HG03432 (cell line): ENCODE measurements around the gene TTC9C.
"Not testable (repeated sequence)": the region's sequence is repeated elsewhere in the genome, so short reads cannot be mapped to it uniquely, and the experiment has no call there.

Source experiments
- ATAC-seq: cut with Tn5 transposase; IDR thresholded peaks from one replicate; pipeline ENCODE4 v1.9.1; 2021; ENCODE audit warnings: mild to moderate bottlenecking, moderate library complexity; ENCODE audit not compliant: unreplicated experiment

TTC9C gene

GRCh38 chr11:62749931-62750330 is 21.6 kb downstream of the TTC9C start:
- not testable (repeated sequence) for ATAC-seq

DNA sequence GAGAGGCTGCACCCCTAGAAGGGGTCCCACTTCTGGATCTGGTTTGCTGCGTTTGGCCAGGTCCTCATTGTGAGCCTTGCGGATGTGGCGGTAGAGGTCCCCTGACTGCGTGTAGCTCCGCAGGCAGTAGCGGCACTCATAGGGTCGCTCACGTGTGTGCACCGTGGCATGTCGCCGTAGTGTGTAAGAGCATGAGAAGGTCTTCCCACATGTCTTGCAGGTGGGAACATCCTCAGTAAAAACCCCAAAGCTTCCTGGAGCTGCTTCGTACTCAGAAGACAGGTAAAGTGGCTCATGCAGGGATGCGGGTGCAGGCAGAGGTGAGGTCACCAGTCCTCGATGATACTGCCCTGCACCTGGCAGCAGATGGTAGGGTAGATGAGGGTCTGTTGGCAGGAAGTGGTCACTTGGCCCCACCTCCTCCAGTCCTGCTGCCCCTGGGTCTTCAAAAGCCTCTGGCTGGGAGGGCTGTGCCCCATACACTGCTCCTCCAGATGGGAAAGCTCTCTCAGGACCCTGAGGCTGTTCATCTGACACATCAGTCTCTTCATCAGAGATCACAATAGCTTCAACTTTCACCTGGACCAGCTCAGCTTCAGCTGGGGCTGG is 24.0 kb downstream of the TTC9C start:
- ATAC-seq = no peak

- peak; percentile 1 for ATAC-seq
Observed at GRCh38 chr11:62752994-62753735, 24.9 kb downstream of the TTC9C start.

GRCh38 chr11:62753736-62754603 is 25.7 kb downstream of the TTC9C start, which contains the start of gene ZBTB3:
Gene ZBTB3, minus strand, starts transcription at chr11:62754160. Its CDS starts 496 bp downstream, at chr11:62753664.
- peak; percentile 94 for ATAC-seq

DNA sequence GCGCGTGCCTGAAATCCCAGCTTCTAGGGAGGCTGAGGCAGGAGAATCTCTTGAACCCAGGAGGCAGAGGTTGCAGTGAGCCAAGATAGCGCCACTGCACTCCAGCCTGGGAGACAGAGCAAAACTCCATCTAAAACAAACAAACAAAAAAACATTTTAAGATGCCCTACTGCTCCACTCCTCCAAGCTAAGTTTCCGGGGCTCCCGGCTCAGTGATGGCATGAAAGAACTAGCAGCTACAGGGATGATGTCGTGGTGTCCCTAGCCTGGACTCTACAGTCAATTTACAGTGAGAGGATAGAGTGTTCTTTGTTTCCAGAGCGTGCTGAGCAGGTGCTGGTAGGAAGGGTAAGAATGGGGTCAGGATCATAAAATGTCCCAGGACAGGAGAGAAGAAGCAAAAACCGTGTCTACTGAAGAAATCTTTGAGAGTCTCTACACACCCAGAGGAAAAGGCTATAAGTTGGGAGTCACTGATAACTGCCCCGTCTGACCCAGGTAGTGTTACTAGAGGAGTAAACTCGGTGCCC is 26.9 kb downstream of the TTC9C start:
- ATAC-seq = no peak

DNA sequence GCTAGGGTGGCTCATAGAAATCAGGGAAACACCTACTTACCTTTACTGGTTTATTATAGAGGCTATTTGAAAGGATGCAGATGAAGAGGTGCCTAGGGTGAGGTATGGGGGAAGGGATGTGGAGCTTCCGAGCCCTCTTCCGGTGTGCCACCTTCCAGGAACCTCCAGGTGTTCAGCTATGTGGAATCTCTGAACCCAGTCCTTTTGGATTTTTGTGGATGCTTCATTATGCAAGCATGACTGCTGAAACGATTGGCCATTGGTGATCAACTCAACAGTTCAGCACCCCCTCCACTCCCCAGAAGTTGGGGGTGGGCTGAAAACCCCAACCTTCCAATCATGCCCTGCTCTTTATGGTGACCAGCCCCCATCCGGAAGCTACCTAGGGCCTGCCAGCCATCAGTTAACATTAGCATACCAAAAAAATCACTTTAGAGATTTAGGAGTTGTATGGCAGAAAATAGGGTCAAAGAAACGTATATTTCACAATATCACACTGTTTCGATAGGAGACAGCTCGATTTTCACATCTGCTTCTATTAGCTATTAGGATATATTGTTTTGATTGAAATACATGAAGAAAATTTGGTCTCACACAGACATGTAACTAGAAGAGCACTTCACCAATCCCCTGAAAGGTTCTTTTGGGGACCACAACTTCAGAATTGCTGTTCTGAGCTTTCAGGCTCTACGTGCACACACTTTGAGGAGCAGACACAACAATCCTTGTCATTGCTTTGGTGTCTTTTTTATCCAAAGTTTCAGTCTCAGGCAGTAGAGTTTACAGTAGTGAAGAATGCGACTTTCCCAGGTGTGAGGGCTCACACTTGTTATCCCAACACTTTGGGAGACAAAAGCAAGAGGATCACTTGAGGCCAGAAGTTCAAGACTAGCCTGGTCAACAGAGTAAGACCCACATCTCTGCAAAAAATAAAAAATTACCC is 29.8 kb downstream of the TTC9C start:
- ATAC-seq = no peak

DNA sequence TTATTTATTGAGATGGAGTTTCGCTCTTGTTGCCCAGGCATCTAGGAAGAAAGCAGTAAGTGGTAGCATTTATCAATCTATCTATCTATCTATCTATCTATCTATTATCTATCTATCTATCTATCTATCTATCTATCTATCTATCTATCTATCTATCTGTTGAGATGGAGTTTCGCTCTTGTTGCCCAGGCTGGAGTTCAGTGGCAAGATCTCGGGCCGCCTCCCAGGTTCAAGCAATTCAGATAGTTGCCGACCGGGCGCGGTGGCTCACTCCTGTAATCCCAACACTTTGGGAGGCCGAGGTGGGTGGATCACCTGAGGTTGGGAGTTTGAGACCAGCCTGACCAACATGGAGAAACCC is 32.6 kb downstream of the TTC9C start:
- not testable (repeated sequence) for ATAC-seq

DNA sequence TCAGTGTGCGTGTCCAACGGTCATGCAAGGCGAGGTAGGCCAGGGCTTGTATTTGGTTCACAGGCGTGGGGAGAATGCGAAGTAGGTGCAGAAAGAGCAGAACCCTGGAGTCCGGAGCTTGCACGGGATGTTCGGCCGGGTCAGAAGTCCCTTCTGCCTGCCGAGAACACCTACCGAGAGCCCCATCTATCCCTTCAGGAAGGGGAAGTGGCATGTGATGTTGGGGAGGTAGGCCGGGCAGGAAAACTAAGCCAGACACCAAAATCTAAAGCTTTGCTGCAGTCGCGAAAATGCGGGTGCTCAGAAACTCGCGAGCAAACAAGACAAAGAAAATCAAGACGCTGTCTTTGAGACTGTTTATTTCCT is 42.5 kb downstream of the TTC9C start:
- peak; percentile 9 for ATAC-seq

DNA sequence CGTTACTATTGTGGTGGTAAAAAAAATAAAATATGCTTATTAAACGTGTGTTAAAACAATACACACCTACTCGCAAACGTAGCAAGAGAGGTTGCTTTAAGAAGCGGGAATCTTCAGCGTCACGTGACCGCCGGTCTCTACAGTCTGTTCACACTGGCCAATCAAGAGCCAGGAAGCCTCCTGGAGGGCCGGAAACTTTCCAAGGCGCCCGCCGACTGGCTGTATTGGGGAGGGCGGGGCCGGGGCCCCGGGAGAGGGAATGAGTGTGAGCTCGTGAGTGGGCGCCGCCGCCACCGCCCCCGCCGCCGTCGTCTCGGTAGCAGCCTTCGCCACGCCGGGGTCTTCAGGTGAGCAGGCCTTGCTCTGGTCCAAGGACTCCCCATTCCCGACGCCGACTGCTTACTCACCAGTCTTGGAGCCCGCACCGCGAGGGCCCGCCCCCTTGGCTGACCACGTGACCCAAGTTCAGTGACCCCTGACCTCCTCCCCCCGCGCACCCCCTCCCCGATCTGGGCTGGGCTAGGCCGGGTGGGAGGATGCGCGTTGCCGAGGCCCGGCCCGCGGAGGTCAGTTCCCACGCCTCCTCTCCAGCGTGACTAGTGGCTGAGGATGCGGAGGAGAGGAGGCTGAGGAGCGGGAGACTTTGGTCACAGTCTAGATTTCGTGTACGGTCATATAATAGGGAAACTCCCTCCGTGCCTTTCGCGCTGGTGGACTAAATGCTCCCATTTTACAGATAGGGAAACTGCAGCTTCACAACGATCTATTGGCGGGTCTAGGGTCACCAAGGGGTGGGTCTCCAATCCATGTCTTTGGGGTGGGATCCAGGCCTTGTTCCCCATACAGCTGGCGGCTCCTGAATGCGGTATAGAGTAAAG is 43.1 kb downstream of the TTC9C start, which contains the start of gene TAF6L:
Gene TAF6L, plus strand, starts transcription at position 253 of the 878 bp plus-strand sequence. CDS start 4,388 bp downstream, outside the sequence.
- peak; percentile 82 for ATAC-seq

DNA sequence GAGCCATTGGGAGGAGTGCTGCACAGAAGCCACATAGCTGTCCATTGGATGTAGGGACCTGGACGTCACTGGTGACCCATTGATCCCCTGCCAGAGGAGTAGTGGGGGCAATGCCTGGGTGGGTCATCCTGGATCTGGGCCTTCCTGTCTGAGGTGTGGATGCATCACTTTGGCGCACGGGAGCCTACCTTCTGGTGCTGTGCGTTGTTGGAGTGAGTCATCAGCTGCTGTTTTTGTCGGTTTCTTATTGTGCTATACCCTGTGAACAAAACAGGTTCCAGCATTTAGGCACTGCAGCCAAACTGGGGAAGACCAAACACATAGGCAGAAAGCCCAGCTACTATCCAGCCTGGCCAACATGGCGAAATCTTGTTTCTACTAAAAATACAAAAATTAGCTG is 46.1 kb downstream of the TTC9C start:
- no peak for ATAC-seq

DNA sequence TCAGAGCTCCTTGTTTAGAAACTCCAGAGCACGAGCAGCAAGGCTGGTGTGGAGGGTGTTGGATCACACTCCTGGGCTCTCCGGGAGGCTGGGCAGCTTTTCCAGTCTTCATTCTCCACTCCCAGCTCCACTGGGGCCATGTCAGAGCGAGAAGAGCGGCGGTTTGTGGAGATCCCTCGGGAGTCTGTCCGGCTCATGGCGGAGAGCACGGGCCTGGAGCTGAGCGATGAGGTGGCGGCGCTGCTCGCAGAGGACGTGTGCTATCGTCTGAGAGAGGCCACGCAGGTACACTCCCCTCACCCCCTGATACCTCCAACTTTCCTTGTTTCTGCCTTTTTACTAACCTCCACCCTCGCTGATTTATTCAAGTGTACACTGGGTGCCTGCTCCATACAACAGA is 47.4 kb downstream of the TTC9C start:
- no peak for ATAC-seq

DNA sequence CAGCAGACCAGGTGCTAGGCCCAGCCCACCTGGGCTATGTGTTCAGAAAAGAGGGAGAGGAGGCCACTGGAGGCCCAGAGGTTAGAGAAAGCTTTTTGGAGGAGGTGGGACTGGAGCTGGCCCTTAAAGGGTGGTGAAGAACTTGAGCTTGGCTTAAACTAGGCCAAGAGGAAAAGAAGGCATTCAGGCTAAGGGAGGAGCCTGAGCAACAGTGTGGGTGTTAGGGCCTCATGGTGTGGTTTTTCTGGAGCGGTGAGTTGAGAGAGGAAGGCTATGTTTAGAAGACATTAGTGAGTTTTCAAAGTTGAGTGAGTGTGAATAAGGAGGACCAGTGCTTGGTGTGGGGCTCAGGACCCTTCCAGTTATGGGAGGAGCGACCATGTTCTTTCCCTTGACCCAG is 49.1 kb downstream of the TTC9C start:
- no peak for ATAC-seq

DNA sequence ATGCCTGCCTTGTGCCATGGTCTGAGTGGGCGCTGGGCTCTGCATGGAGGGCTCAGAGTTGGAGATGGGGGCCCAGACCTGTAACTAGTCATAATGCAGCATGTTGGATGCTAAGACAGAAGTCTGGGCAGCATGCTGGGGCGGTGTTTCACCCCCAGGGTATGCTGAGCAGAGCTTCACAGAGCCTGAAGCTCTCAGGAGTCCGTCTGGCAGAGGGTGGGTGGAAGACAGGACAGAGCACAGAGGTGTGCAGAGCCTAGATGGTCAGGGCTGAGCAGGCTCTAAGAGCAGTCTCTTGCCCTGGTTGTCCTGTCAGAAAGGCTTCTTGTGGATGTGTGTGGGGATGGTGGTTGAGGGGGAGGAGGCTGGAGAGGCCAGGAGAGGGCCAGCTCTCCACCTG is 50.2 kb downstream of the TTC9C start:
- no peak for ATAC-seq

DNA sequence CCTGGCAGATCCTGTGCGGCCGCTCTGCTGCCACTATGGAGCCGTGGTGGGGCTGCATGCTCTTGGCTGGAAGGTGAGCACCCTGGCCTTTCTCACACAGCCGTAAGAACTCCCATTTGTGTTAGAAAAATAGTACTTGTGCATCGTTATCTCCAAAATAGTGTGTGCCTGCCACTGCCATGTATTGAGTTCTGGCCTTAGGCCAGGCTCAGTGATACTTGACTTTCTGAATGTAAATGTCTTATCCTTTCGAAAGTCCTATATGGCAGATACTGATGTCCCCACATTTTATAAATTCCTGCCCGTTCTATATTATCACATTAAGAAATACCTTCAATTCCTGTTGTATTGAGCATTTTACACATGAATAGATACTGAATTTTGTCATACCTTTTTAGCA is 54.5 kb downstream of the TTC9C start:
- no peak for ATAC-seq

DNA sequence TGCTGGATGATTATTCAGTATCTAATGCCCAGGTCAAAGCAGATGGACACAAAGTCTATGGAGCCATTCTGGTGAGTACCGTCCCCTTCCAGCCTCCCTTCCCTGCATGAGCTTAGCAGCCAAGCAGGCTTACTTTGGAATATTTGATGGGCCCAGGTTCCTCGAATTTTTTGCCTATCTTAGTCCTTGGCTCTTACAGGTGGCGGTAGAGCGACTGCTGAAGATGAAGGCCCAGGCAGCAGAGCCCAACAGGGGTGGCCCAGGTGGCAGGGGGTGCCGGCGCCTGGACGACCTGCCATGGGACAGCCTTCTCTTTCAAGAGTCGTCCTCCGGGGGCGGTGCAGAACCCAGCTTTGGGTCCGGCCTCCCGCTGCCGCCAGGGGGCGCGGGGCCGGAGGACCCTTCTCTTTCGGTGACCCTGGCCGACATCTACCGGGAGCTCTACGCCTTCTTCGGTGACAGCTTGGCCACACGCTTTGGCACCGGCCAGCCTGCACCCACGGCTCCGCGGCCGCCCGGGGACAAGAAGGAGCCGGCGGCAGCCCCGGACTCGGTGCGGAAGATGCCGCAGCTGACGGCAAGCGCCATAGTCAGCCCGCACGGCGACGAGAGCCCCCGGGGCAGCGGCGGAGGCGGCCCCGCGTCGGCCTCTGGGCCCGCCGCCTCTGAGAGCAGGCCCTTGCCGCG is 58.2 kb downstream of the TTC9C start:
- ATAC-seq = peak; percentile 78

DNA sequence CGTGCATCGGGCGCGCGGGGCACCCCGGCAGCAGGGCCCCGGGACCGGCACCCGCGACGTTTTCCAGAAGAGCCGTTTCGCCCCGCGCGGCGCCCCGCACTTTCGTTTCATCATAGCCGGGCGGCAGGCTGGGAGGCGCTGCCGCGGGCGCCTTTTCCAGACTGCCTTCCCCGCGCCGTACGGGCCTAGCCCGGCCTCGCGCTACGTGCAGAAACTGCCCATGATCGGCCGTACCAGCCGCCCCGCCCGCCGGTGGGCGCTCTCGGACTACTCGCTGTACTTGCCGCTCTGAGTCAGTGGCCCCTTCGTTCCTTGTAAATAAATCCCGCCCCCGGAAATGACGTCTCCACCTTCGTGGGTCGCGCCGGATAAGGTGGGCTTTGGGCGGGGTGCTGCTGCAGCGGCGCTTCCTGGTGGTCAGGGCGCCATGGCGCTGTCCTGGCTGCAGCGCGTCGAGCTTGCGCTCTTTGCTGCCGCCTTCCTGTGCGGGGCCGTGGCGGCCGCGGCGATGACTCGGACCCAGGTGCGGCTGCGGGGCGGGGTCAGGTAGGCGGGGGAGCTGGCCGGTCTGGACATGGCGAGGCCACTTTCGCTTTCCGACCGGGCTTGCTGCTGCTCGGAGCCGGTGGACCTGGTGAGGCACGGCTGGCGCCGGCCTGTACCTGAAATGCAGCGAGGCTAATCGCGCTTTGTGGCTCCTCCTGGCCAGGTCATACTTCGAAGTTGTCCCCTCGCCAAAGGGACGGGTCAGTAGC is 58.9 kb downstream of the TTC9C start, which contains the start of gene TMEM179B:
Gene TMEM179B, plus strand, starts transcription at position 398 of the 755 bp plus-strand sequence. Its CDS starts 30 bp downstream, at position 428.
- ATAC-seq = peak; percentile 69
